ENCODE data around the gene OBSCN. TPM values are rescaled to one million over a fixed set of nuclear protein-coding genes. Genes with fewer than 3 reads are reported as not detected.

Gene OBSCN
- total RNA-seq, 1 experiment from 2014 or later, result 5.6 TPM

GRCh38 chr1:228259951-228260350 lies 52.1 kb downstream of the OBSCN start:
- peaks cover 5% of the 10 kb centered on the region for H3K9me3 ChIP-seq
- Mint-ChIP-seq H3K27ac (ENCODE audit: unreplicated experiment) (no peak overlapping the region), H3K4me3 (ENCODE audit: unreplicated experiment) (no peak overlapping the region), H3K36me3 (ENCODE audit: insufficient read depth, unreplicated experiment) (no peaks in the 10 kb centered on the region), H3K27me3 (ENCODE audit: insufficient read depth, unreplicated experiment) (no peaks in the 10 kb centered on the region), H3K9me3 (ENCODE audit: unreplicated experiment) (peaks cover 12% of the 10 kb centered on the region), H3K4me1 (ENCODE audit: low read depth, unreplicated experiment) (no peaks in the 10 kb centered on the region)
- intact Hi-C loops (cut with micrococcal nuclease; ENCODE audit: unreplicated experiment), result loop anchor here (10.0 kb wide), 1 partner anchor 125 kb away; no protein-coding TSS in a partner anchor
- no peaks in the 10 kb centered on the region for H3K36me3 ChIP-seq (ENCODE audit: control insufficient read depth, insufficient read depth, low read length)
- BruUV-seq (replicated peaks), result no TSS peak
- no peaks in the 10 kb centered on the region for H3K27me3 ChIP-seq (replicated peaks; ENCODE audit: control insufficient read depth, insufficient read depth, low read length)
- H3K4me3 ChIP-seq (ENCODE audit: low read depth, low read length), result no peak overlapping the region
- DNase-seq, result peak in 1 of 2 experiments; percentile 42
- POLR2A ChIA-PET, result no interaction called here
- no peaks in the 10 kb centered on the region for H3K4me1 ChIP-seq
- peak in 1 of 2 experiments; percentile 14 for TF ChIP-seq CTCF (IDR thresholded peaks at IDR 0.05; ENCODE audit: insufficient read depth in 1 of 2, low read depth in 1 of 2, low read length in 1 of 2, severe bottlenecking in 1 of 2, unreplicated experiment in 1 of 2)
- CTCF ChIA-PET, result no interaction called here

- ChIA-PET POLR2A (no interaction called here), CTCF (no interaction called here)
- DNase-seq, result no peak
- no TSS peak for BruUV-seq (replicated peaks)
- TF ChIP-seq CTCF (IDR thresholded peaks at IDR 0.05; ENCODE audit: insufficient read depth in 1 of 2, low read depth in 1 of 2, low read length in 1 of 2, severe bottlenecking in 1 of 2, unreplicated experiment in 1 of 2), result no peak
- Histone ChIP-seq H3K4me1 (no peaks in the 10 kb centered on the region), H3K36me3 (ENCODE audit: control insufficient read depth, insufficient read depth, low read length) (no peaks in the 10 kb centered on the region), H3K9me3 (peaks cover 5% of the 10 kb centered on the region), H3K27me3 (replicated peaks; ENCODE audit: control insufficient read depth, insufficient read depth, low read length) (no peaks in the 10 kb centered on the region), H3K4me3 (ENCODE audit: low read depth, low read length) (no peak overlapping the region)
- Mint-ChIP-seq H3K36me3 (ENCODE audit: insufficient read depth, unreplicated experiment) (no peaks in the 10 kb centered on the region), H3K4me1 (ENCODE audit: low read depth, unreplicated experiment) (no peaks in the 10 kb centered on the region), H3K4me3 (ENCODE audit: unreplicated experiment) (no peak overlapping the region), H3K27me3 (ENCODE audit: insufficient read depth, unreplicated experiment) (no peaks in the 10 kb centered on the region), H3K27ac (ENCODE audit: unreplicated experiment) (no peak overlapping the region), H3K9me3 (ENCODE audit: unreplicated experiment) (no peaks in the 10 kb centered on the region)
- intact Hi-C loops (cut with micrococcal nuclease; ENCODE audit: unreplicated experiment), result loop anchor here (10.0 kb wide), 1 partner anchor 127 kb away; no protein-coding TSS in a partner anchor
These were observed 53.9 kb downstream of the OBSCN start for GRCh38 chr1:228261706-228262105.

- Mint-ChIP-seq H3K9me3 (ENCODE audit: unreplicated experiment) (no peaks in the 10 kb centered on the region), H3K36me3 (ENCODE audit: insufficient read depth, unreplicated experiment) (no peaks in the 10 kb centered on the region), H3K27me3 (ENCODE audit: insufficient read depth, unreplicated experiment) (no peaks in the 10 kb centered on the region), H3K27ac (ENCODE audit: unreplicated experiment) (no peak overlapping the region), H3K4me1 (ENCODE audit: low read depth, unreplicated experiment) (no peaks in the 10 kb centered on the region), H3K4me3 (ENCODE audit: unreplicated experiment) (no peak overlapping the region)
- no peak for DNase-seq
- TF ChIP-seq CTCF (IDR thresholded peaks at IDR 0.05; ENCODE audit: insufficient read depth in 1 of 2, low read depth in 1 of 2, low read length in 1 of 2, severe bottlenecking in 1 of 2, unreplicated experiment in 1 of 2), result no peak
- H3K36me3 ChIP-seq (ENCODE audit: control insufficient read depth, insufficient read depth, low read length), result no peaks in the 10 kb centered on the region
- H3K27me3 ChIP-seq (replicated peaks; ENCODE audit: control insufficient read depth, insufficient read depth, low read length), result no peaks in the 10 kb centered on the region
- intact Hi-C loops (cut with micrococcal nuclease; ENCODE audit: unreplicated experiment), result loop anchor here (10.0 kb wide), 1 partner anchor 128 kb away; no protein-coding TSS in a partner anchor
- H3K9me3 ChIP-seq, result peaks cover 5% of the 10 kb centered on the region
- ChIA-PET CTCF (no interaction called here), POLR2A (interaction anchor here (0.6 kb wide), 1 partner anchor 196 kb away, joined by 4 read pairs; no protein-coding TSS in a partner anchor)
- no peak overlapping the region for H3K4me3 ChIP-seq (ENCODE audit: low read depth, low read length)
- H3K4me1 ChIP-seq, result no peaks in the 10 kb centered on the region
- BruUV-seq (replicated peaks), result no TSS peak
These were observed 54.6 kb downstream of the OBSCN start for GRCh38 chr1:228262475-228262874.
